Transverse colon (tissue), 3 donors: ENCODE measurements around the gene TUBB1.

Experiments used
- CTCF ChIP-seq, 5 experiments: fragments of 200-600 bp in 3 of 5; fragments of 450-650 bp in 2 of 5; sonication (generic) in 3 of 5; IDR thresholded peaks; 1 replicate in 2 of 5; 2 replicates in 3 of 5; pipeline ENCODE4 v1.5.1; 2016 to 2017; ENCODE audit warnings: antibody characterized with exemption in 5 of 5, inconsistent platforms in 3 of 5, mild to moderate bottlenecking in 2 of 5, moderate library complexity in 1 of 5
- POLR2A ChIP-seq: fragments of 450-650 bp; IDR thresholded peaks from one replicate; pipeline ENCODE4 v1.6.1; 2016; ENCODE audit warnings: antibody characterized with exemption, mild to moderate bottlenecking, moderate library complexity

- no peak for TF ChIP-seq POLR2A
- no peak for TF ChIP-seq CTCF (IDR thresholded peaks at IDR 0.05)
Observed at GRCh38 chr20:59069026-59069425, 49.8 kb downstream of the TUBB1 start.
